Measurements from ENCODE around the gene WDR26.
A peak's percentile ranks its signal among the peaks of the same experiment; 100 is the strongest.
"Not testable (repeated sequence)": the region's sequence is repeated elsewhere in the genome, so short reads cannot be mapped to it uniquely, and the experiment has no call there.

The WDR26 gene

DNA sequence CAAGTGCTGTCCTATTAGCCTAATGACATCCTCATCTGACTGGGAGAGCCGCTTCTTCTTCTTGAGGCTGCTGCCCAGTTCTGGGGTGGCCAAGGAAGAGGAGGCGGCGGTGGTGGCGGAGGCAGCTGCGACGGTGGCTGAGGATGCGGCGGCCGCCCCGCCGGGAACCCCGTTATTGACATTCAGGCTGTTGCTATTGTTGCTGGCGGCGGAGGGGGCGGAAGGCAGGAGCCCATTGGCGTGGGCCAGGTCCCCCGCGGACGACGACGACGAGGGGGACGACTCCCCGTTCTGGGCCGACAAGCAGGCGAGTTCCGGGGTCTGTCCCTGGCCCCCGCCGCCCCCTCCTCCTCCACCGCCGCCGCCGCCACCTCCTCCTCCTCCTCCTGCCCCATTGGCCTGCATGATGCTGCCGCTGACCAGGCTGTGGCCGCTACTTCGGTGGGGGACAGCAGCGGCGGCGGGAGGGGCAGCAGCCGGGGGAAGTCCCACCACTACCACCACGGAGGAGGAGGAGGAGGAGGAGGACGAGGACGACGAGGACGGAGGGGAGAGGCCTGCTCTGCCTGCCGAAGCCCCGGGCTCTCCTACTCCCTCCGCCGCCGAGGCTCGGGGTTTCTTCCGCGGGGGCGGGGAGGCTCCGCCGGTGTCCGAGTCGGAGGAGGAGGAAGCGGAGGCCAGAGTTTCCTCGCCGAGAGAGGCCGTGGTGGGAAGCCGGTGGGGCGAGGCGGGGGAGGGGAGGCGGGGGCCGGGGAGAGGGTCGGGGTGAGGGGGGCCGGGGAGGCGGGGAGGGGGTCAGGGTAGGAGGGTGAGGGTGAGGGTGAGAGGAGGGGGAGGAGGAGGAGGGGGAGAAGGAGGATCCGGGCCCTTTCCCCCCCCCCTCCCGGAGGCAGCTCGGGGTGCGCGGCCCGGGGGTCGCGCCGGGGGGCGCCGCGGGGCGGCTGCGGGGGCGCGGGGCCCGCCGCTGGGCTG, 610 bp downstream of the WDR26 start:
- peak in 2 of 3 experiments; percentile 49 to 62 for DNase-seq

DNA sequence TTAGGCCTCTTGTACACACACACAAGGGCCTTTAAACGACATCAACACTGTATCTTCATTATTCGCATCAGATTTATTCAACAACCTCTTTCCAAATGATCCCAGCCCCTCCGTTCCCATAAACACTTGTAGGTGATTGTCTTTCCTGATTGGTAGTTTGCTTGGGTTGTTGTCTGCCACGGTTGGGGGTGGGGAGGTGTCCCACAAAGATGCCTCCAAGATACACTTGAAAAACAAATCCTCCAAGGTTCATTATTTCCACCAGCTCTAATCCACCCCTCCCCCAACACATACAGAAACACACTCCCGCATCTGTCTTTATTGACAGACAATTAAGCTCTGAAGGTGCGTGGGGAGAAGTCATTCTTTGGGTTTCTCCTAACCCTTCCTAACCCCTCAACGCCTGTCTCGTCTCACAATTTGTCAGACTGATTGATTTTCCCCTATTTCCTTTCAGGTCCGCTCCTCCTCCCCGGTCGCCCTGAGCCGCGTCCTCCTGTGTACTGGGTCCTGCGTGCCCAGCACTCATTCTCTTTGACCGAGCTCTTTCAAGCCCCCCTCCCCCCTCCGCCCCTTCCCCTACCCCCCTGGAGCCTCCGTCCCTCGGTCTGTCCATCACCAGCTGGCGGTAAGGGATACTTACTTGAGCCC, 1.4 kb downstream of the WDR26 start:
- DNase-seq, result peak in 2 of 3 experiments; percentile 49 to 75

DNA sequence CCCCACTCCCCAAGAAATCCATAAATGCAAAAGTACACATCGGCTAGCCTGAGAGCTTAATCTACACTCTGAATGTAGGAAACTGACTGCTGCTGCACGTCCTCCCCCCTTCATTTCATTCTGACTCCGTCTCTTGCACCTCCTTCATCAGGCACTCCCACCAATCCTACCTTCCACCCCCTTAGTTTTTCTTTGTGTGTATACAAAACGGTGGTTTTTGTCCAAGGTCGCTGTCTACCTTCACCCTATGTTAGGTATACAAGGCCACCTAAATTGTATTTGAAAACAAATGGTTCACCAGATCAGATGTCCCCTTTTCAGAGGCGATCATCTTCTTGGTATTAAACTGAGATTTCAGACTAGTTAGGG, 1.9 kb downstream of the WDR26 start:
- peak in 2 of 3 experiments; percentile 33 to 63 for DNase-seq

GRCh38 chr1:224432146-224432545, 2.5 kb downstream of the WDR26 start:
- no peak for DNase-seq

DNA sequence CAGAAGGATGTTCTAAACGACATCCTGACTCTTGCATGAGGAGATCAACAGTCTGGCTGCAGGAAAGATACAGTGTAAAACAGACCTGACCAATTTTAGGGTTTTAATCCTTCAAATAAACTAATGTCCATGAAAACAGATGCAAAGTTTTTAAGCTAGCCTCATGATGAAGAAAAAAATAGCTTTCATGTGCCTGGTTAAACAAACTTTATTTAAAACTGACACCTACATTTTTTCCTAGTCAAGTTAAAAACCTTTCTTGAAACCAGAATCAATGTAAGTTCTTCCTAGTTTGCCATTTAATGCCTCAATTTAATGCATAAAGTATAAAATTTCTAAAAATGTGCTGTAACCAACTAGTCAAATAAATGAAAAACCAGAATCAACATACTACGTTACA, 2.9 kb downstream of the WDR26 start:
- DNase-seq, result peak in 1 of 3 experiments; percentile 6

DNA sequence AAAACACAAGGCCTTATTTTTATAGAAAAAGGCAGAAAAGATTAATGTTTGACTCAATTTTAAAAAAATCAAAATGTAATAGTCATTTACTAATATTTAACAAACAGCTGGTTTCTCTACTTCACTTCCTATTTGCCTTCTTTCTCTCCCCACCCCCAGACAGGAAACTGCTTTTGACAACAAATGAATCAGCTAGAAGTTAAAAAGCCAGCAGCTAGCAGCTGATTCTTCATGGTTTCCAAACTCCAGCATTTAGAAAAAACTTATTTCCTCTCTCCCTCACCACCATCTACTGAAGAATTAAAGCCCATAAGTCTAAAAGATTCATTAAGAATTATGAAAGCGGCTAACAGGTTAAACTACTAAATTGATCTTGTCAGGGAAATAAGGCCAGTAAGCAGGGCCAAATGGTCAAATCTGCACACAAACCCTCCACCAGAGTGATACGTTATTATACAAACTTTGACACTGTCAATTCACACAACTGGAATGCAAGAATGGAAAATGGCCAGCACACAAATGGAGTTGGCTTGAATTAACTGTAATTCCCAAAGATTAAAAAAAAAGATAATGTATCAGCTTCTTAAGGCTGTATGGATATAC, 4.0 kb downstream of the WDR26 start:
- DNase-seq, result peak in 2 of 3 experiments; percentile 22 to 39

GRCh38 chr1:224429616-224430326, 4.8 kb downstream of the WDR26 start:
- DNase-seq, result no peak

DNA sequence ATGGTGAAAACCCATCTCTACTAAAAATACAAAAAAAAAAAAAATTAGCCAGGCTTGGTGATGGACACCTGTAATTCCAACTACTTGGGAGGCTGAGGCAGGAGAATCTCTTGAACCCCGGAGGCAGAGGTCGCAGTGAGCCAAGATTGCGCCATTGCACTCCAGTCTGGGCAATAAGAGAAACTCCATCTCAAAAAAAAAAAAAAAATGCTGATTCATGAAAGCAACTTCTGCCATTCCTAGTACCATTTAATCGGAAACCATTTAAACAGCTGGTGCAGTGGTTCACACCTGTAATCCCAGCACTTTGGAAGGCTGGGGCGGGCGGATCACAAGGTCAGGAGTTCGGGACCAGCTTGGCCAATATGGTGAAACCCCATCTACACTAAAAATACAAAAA, 5.9 kb downstream of the WDR26 start:
- DNase-seq, result not testable (repeated sequence)

DNA sequence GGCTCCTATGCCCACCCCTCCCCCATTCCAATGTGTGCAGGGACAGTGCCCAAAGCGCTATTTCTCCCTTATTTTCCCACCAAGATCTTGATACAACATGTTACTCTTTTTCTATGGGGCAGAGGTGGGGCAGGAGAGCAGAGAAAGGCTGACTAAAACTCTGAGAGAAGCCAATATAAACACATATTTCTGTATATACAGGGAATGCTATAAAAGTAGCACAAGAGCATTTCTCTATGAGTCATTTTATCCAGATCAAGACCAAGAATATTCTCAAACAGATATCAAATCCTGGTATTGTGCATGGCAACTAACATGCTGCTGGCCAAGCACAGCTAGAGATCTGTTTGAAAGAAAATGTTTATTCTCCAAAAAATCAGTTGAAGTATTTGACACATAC, 7.3 kb downstream of the WDR26 start:
- no peak for DNase-seq

- DNase-seq, result not testable (repeated sequence)
Measured at GRCh38 chr1:224426869-224427268, 7.7 kb downstream of the WDR26 start.

GRCh38 chr1:224425279-224425884, 9.2 kb downstream of the WDR26 start:
- no peak for DNase-seq

- DNase-seq, result no peak
Measured at GRCh38 chr1:224420106-224420505, 14.5 kb downstream of the WDR26 start.

- DNase-seq, result no peak
Measured at GRCh38 chr1:224411766-224412165, 22.8 kb downstream of the WDR26 start.

DNA sequence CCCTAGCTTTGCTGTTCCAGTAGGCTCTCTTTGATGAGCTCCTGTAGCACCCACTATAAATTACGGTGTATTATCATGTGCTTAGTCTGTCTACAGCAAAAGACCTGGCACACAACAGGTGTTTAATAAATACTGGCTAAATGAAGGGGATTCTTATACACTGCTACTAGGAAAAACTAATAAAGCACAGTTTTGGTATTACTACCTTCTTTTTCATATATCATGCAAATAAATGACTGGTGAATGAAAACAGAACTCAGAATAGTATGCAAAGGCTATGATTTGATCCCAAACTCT, 26.4 kb downstream of the WDR26 start:
- no peak for DNase-seq

DNA sequence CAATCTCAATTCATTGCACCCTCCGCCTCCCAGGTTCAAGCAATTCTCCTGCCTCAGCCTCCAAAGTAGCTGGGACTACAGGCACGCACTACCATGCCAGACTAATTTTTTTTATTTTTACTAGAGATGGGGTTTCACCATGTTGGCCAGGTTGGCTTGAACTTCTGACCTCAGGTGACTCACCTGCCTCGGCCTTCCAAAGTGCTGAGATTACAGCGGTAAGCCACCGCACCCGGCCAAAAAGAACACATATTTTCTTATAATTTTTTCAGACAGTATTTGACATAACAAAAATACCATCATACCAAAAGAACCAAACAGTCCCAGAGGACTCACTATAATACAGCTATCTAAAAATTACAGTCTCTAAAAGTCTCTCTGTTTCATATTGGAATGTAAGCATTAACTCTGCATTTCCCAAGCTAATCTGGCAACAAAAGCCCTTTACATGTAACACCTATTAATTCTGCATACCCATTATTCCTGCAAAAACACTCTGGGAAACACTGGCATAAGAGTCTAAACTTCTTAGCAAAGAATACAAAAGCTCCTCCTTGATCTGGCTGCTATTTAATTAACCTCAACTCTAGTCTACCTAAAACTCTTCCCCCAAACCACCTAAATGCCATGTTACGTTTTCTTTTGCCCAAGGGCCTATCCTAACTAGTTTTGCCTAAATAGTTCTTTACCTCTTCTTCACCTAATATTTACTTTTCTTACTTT, 26.9 kb downstream of the WDR26 start:
- DNase-seq, result no peak

- DNase-seq, result no peak
Measured at GRCh38 chr1:224406216-224406615, 28.4 kb downstream of the WDR26 start.

- DNase-seq, result no peak
Measured at GRCh38 chr1:224405604-224405970, 29.0 kb downstream of the WDR26 start.

- DNase-seq, result no peak
Measured at GRCh38 chr1:224404916-224405603, 29.5 kb downstream of the WDR26 start.

DNA sequence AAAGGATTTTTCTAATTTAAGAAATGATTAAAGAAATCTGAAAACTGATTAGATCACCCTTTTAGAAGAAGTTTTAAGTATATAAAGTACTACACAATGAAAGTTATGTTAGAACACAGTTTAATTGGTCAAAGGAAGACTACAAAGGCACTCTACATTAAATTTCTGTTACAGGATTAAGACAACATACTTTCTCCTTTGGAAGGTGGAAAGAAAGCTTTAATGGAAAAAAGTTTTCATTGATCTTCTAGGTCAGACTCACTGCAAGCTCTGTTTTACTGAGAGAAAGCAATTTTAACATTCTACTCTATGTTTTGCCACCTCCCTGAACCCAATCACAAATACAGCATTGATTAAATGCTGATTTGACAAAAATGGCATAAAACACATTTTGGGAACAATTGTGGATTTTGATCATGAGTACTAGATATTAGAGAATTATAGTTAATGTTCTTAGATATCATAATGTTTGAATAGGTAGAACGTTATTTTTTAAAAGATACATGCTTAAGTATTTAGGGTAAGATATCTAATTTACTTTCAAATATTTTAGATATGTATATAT, 32.0 kb downstream of the WDR26 start:
- DNase-seq, result no peak

- no peak for DNase-seq
Measured at GRCh38 chr1:224399887-224400286, 34.7 kb downstream of the WDR26 start.

GRCh38 chr1:224393294-224393693, 41.3 kb downstream of the WDR26 start:
- no peak for DNase-seq

Data from NCI-H1417 (cell line).